ENCODE measurements around the gene TOPBP1.

- TF ChIP-seq CTCF (IDR thresholded peaks at IDR 0.05; ENCODE audit: insufficient read depth, low read depth, low read length) = no peak
- no peak for TF ChIP-seq EZH2 (IDR thresholded peaks at IDR 0.05; ENCODE audit: insufficient read depth, low read length)
These were observed 20.5 kb downstream of the TOPBP1 start for GRCh38 chr3:133641254-133641653.
